ENCODE data around the gene GATD1.
A peak's percentile ranks its signal among the peaks of the same experiment; 100 is the strongest.

Gene GATD1, protein sequence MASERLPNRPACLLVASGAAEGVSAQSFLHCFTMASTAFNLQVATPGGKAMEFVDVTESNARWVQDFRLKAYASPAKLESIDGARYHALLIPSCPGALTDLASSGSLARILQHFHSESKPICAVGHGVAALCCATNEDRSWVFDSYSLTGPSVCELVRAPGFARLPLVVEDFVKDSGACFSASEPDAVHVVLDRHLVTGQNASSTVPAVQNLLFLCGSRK

DNA sequence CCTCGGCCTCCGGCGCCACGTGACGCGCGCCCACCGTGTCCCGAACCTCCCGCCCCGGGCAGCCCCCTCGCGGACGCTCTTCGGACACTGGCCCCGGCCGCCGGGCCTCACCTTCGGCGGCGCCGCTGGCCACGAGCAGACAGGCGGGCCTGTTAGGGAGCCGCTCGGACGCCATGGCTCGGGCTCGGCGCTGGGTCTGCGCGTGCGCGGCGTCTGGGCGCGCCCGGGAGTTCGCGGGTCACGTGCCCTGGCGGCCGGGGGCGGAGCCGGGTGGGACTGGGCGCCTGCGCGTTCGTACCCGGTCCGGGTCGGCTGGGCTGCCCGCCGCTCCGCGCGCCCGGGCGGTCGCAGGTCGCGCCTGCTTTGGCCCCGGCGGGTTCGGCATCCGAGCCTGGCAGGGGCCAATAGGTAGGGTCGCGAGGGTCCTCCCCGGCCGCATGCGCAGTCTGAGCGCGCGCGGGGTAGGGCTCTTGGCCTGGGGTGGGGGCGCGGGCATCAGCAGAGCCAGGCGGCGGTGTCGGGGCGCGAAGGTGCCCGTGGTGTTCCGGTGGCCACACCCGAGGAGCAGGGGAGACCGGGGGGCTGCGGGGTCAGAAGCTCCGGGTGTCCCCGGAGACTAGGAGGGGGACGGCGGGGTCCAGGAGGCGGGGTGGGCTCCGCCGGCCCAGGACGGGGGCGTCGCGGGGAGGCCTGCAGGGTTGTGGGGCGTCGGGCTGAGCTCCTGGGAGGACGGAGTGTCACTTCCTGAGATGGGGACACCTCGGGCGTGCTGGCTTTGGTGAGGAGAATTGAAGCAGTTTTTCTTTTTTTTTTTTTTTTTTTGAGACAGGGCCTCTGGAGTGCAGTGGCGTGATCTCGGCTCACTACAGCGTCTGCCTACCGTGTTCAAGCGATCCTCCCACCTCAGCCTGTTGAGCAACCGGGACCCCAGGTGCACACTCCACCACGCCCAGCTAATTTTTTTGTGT lies at the start of gene GATD1:
Gene GATD1, minus strand, starts transcription at position 200 of the 968 bp plus-strand sequence. Its CDS starts 25 bp downstream, at position 175.
- Histone ChIP-seq H3K36me3 (ENCODE audit: control insufficient read depth, insufficient read depth, low read length) (peaks cover 5% of the 10 kb centered on the region), H3K4me3 (replicated peaks; ENCODE audit: low read depth, low read length) (peak within 1 kb of the TSS; percentile 90), H3K27me3 (replicated peaks; ENCODE audit: control insufficient read depth, insufficient read depth, low read length) (no peaks in the 10 kb centered on the region)
- TF ChIP-seq, protein P1, sequence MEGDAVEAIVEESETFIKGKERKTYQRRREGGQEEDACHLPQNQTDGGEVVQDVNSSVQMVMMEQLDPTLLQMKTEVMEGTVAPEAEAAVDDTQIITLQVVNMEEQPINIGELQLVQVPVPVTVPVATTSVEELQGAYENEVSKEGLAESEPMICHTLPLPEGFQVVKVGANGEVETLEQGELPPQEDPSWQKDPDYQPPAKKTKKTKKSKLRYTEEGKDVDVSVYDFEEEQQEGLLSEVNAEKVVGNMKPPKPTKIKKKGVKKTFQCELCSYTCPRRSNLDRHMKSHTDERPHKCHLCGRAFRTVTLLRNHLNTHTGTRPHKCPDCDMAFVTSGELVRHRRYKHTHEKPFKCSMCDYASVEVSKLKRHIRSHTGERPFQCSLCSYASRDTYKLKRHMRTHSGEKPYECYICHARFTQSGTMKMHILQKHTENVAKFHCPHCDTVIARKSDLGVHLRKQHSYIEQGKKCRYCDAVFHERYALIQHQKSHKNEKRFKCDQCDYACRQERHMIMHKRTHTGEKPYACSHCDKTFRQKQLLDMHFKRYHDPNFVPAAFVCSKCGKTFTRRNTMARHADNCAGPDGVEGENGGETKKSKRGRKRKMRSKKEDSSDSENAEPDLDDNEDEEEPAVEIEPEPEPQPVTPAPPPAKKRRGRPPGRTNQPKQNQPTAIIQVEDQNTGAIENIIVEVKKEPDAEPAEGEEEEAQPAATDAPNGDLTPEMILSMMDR (IDR thresholded peaks at IDR 0.05; ENCODE audit: insufficient read depth, low read length, poor library complexity, severe bottlenecking): no peak
- peak; percentile 92 for DNase-seq (ENCODE audit: extremely low read depth, insufficient read length)

DNA sequence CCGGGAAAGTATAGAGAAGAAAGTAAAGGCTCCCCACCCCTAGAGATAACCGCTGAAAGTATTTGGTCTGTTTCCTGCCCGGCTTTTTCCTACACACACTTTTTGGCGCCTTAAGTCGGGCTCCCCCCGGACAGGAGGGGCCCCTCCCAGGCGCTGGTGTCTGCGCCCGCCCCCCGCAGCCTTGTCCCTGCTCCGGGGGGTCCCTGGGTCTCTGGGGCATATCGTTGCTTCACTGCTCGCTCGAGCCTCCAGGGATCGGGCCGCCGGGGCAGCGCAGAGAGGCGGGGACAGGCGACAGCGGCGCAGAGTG lies 49.5 kb upstream of the GATD1 start:
- TF ChIP-seq, protein P1 (IDR thresholded peaks at IDR 0.05; ENCODE audit: insufficient read depth, low read length, poor library complexity, severe bottlenecking): no peak
- Histone ChIP-seq H3K36me3 (ENCODE audit: control insufficient read depth, insufficient read depth, low read length) (peaks cover 4% of the 10 kb centered on the region; the same call in 1 of the 2 replicates), H3K4me3 (replicated peaks; ENCODE audit: low read depth, low read length) (peak overlapping the region; percentile 67), H3K27me3 (replicated peaks; ENCODE audit: control insufficient read depth, insufficient read depth, low read length) (peaks cover 1% of the 10 kb centered on the region; the same call in 1 of the 2 replicates)
- DNase-seq (ENCODE audit: extremely low read depth, insufficient read length): no peak

DNA sequence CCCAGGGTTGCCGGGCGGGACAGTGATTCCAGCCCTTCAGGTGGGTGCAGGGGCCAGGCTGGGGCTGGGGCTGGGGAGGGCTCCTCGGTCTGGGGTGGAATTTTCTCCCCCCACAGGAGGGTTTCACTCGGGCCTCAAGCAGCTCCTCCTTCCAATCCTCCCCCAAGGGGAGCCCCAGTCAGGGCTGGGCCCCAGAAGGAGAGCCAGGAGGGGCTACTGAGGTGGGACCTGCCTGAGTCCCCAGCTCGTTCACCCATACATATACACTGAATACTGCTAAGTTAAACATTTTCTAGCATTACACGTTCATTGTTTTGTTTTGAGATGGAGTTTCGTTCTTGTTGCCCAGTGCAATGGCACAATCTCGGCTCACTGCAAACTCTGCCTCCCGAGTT lies 48.9 kb upstream of the GATD1 start:
- Histone ChIP-seq H3K36me3 (ENCODE audit: control insufficient read depth, insufficient read depth, low read length) (peaks cover 4% of the 10 kb centered on the region; the same call in 1 of the 2 replicates), H3K27me3 (replicated peaks; ENCODE audit: control insufficient read depth, insufficient read depth, low read length) (no peaks in the 10 kb centered on the region), H3K4me3 (replicated peaks; ENCODE audit: low read depth, low read length) (no peak overlapping the region)
- TF ChIP-seq, protein P1 (IDR thresholded peaks at IDR 0.05; ENCODE audit: insufficient read depth, low read length, poor library complexity, severe bottlenecking): no peak
- no peak for DNase-seq (ENCODE audit: extremely low read depth, insufficient read length)

DNA sequence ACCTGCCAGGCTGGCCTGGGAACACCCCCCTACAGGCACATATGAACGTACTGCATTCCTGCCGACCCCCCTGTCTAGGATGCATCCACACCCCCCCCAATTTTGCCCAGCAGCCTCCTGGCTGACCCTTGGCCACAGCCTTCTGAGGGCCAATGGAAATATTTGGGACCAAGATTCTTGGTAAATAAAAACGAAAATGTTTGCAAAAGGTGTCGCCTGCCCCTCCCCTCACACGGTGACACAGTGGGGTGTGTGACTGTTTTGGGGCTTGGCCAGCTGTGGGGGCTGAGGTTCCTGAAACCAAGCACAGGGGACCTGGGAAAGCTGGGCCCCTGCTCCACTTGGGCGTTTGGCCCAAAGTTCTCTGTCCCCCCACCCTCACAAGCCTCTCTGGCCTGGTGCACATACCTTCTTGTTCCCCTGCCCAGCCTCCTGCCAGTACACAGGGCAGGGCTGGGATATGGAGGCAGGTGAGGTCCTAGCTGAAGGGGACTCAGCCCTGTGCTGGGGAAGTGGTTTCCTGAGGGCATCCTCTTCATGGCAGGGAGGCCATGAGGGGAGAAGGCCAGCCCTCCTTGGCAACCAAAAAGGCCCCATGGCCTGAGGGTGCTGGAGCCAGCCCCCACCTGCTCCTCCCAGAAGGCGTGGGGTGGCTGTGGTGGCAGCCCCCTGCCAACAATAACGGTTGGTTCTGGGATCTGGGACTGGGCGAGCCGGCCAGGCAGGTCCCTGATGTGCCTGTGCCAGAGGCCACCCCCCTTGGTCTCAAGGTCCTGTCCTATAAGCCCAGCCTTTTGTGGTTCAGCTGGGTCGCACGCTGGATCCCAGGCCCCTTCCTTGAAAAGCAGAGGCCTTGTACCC lies 48.3 kb upstream of the GATD1 start:
- TF ChIP-seq, protein P1 (IDR thresholded peaks at IDR 0.05; ENCODE audit: insufficient read depth, low read length, poor library complexity, severe bottlenecking): no peak
- no peaks in the 10 kb centered on the region for H3K27me3 ChIP-seq (replicated peaks; ENCODE audit: control insufficient read depth, insufficient read depth, low read length)
- DNase-seq (ENCODE audit: extremely low read depth, insufficient read length): no peak
- H3K4me3 ChIP-seq (replicated peaks; ENCODE audit: low read depth, low read length): no peak overlapping the region
- H3K36me3 ChIP-seq (ENCODE audit: control insufficient read depth, insufficient read depth, low read length): peaks cover 4% of the 10 kb centered on the region; the same call in 1 of the 2 replicates

DNA sequence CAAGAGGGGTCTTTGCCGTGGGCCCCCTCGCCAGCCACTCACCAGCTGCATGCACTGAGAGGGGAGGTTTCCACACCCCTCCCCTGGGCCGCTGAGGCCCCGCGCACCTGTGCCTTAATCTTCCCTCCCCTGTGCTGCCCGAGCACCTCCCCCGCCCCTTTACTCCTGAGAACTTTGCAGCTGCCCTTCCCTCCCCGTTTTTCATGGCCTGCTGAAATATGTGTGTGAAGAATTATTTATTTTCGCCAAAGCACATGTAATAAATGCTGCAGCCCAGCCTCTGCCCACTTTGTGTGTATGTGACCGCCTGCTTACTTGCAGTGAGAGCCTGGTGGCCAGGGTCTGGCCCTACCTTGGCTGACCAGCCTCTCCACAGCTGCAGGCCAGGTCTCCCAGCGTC lies 47.7 kb upstream of the GATD1 start:
- Histone ChIP-seq H3K36me3 (ENCODE audit: control insufficient read depth, insufficient read depth, low read length) (peaks cover 4% of the 10 kb centered on the region; the same call in 1 of the 2 replicates), H3K4me3 (replicated peaks; ENCODE audit: low read depth, low read length) (no peak overlapping the region), H3K27me3 (replicated peaks; ENCODE audit: control insufficient read depth, insufficient read depth, low read length) (no peaks in the 10 kb centered on the region)
- DNase-seq (ENCODE audit: extremely low read depth, insufficient read length): no peak
- TF ChIP-seq, protein P1 (IDR thresholded peaks at IDR 0.05; ENCODE audit: insufficient read depth, low read length, poor library complexity, severe bottlenecking): no peak
